ENCODE data around the gene TRPV3.
"Not testable (repeated sequence)": the region's sequence is repeated elsewhere in the genome, so short reads cannot be mapped to it uniquely, and the experiment has no call there.

Gene TRPV3

GRCh38 chr17:3573246-3574100, 15.9 kb upstream of the TRPV3 start:
- no peak for DNase-seq

GRCh38 chr17:3572231-3572630, 14.6 kb upstream of the TRPV3 start:
- DNase-seq, result no peak

- DNase-seq, result no peak
Observed at GRCh38 chr17:3571043-3571900, 13.7 kb upstream of the TRPV3 start.

- DNase-seq, result no peak
Observed at GRCh38 chr17:3569534-3570137, 12.0 kb upstream of the TRPV3 start.

- no peak for DNase-seq
Observed at GRCh38 chr17:3566551-3566950, 8.9 kb upstream of the TRPV3 start.

GRCh38 chr17:3565143-3565542, 7.5 kb upstream of the TRPV3 start:
- DNase-seq, result no peak

GRCh38 chr17:3564241-3564640, 6.6 kb upstream of the TRPV3 start:
- DNase-seq, result not testable (repeated sequence)

GRCh38 chr17:3559270-3559645, 1.6 kb upstream of the TRPV3 start:
- no peak for DNase-seq

- DNase-seq, result peak; percentile 73
Observed at GRCh38 chr17:3558603-3559269, 1.1 kb upstream of the TRPV3 start.

- no peak for DNase-seq
Observed at GRCh38 chr17:3556916-3557767, 470 bp downstream of the TRPV3 start.

- DNase-seq, result no peak
Observed at GRCh38 chr17:3556239-3556915, 1.2 kb downstream of the TRPV3 start.

- no peak for DNase-seq
Observed at GRCh38 chr17:3555189-3555796, 2.3 kb downstream of the TRPV3 start.

GRCh38 chr17:3554440-3554839, 3.2 kb downstream of the TRPV3 start:
- DNase-seq, result no peak

GRCh38 chr17:3553419-3554401, 3.9 kb downstream of the TRPV3 start:
- no peak for DNase-seq

- DNase-seq, result no peak
Observed at GRCh38 chr17:3552916-3553315, 4.7 kb downstream of the TRPV3 start.

- DNase-seq, result no peak
Observed at GRCh38 chr17:3551189-3551588, 6.4 kb downstream of the TRPV3 start.

GRCh38 chr17:3549610-3550162, 7.9 kb downstream of the TRPV3 start:
- DNase-seq, result no peak

- no peak for DNase-seq
Observed at GRCh38 chr17:3547628-3548027, 10.0 kb downstream of the TRPV3 start.

- no peak for DNase-seq
Observed at GRCh38 chr17:3546997-3547396, 10.6 kb downstream of the TRPV3 start.
